ENCODE data around the gene KRTAP10-12. TPM values are rescaled to one million over a fixed set of nuclear protein-coding genes. Genes with fewer than 3 reads are reported as not detected.

The KRTAP10-12 gene
- total RNA-seq, 4 donors from 2014 or later, result not detected

DNA sequence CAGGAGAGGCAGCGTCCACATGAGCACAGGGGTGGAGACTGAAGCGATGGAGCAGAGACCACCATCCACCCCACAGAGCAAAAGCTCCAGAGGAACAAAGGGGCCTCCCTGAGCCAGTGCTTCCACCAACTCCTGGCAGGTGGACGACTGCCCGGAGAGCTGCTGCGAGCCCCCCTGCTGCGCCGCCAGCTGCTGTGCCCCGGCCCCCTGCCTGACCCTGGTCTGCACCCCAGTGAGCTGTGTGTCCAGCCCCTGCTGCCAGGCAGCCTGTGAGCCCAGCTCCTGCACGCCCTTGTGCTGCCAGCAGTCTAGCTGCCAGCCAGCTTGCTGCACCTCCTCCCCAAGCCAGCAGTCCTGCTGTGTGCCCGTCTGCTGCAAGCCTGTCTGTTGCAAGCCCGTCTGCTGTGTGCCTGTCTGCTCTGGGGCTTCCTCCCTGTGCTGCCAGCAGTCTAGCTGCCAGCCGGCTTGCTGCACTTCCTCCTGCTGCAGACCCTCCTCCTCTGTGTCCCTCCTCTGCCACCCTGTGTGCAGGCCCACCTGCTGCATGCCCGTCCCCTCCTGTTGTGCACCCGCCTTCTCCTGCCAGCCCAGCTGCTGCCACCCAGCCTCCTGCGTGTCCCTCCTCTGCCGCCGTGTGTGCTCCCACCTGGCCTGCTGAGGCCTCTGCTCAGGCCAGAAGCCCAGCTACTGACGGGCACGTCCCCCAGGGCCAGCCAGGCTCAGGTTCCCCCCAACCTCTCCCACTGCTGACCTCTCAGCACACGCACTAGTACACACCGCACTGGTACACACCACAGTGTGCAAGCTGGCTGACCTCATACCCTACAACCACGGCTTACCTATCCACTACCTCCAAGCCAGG lies 5.4 kb downstream of the KRTAP10-12 start:
- intact Hi-C loops (cut with DNase I; ENCODE audit: low total_unique reads), result no loop called here
- no peak for DNase-seq
- H3K27me3 ChIP-seq, result peaks cover 55 to 88% (median 87%) of the 10 kb centered on the region in 3 donors

DNA sequence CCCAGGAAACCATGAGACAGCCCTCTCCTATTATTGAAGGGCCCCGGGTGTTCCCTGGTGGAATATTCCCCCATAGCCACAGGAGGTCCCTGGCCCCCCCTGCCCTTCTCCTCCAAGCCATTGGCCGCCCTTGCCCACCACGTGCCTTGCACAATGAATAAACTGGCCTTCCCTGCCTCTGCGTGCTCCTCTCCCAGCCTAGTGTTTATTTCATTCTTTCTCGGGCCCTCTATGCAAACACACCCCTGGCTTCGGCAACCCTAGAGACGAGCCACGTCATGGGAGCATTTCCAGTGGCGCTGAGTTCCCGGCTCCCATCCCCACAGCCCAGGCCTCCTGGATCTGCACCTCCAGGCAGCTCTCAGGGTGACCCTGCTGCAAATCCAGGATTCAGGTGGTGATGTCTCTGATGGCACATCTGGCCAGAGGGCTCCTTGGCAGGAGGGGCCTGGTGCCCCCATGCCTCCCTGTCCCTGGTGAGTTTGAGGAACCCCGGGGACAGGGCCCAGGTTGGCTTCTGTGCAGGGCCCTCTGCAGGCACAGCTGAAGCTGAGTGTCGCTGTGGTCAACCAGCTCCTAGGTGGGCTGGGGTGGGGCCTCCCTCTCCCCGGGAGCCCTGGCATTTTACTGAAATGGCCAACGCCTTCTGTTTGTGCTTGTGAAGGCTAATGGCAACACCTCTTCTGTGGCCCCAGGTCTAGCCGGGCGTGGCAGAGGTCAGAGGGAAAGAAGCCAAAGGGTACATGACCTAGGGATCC lies 6.2 kb downstream of the KRTAP10-12 start:
- TF ChIP-seq POLR2A (IDR thresholded peaks at IDR 0.05), result no peak
- TF ChIP-seq, protein P1, sequence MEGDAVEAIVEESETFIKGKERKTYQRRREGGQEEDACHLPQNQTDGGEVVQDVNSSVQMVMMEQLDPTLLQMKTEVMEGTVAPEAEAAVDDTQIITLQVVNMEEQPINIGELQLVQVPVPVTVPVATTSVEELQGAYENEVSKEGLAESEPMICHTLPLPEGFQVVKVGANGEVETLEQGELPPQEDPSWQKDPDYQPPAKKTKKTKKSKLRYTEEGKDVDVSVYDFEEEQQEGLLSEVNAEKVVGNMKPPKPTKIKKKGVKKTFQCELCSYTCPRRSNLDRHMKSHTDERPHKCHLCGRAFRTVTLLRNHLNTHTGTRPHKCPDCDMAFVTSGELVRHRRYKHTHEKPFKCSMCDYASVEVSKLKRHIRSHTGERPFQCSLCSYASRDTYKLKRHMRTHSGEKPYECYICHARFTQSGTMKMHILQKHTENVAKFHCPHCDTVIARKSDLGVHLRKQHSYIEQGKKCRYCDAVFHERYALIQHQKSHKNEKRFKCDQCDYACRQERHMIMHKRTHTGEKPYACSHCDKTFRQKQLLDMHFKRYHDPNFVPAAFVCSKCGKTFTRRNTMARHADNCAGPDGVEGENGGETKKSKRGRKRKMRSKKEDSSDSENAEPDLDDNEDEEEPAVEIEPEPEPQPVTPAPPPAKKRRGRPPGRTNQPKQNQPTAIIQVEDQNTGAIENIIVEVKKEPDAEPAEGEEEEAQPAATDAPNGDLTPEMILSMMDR (IDR thresholded peaks at IDR 0.05 in 4 of 5, conservative IDR thresholded peaks at IDR 0.05 in 1 of 5), result no peak
- H3K27ac ChIP-seq, result no peak overlapping the region
- no peak overlapping the region for H3K4me3 ChIP-seq
- DNase-seq (no peak), ATAC-seq (no peak)
- intact Hi-C loops (cut with DNase I; ENCODE audit: low total_unique reads) (no loop called here), in situ Hi-C loops (cut with MboI; ENCODE audit: low sequenced_read_pairs in 4 of 4) (no loop called here)
- H3K27me3 ChIP-seq, result peaks cover 61 to 87% (median 85%) of the 10 kb centered on the region in 3 donors
- H3K9me3 ChIP-seq, result no peaks in the 10 kb centered on the region
- no peaks in the 10 kb centered on the region for H3K36me3 ChIP-seq
- no peaks in the 10 kb centered on the region for H3K4me1 ChIP-seq

More for the DNA sequence above, 5.4 kb downstream of the KRTAP10-12 start:
- Histone ChIP-seq H3K4me1 (no peaks in the 10 kb centered on the region), H3K27ac (no peak overlapping the region), H3K4me3 (no peak overlapping the region), H3K9me3 (no peaks in the 10 kb centered on the region), H3K36me3 (no peaks in the 10 kb centered on the region)
- in situ Hi-C loops (cut with MboI; ENCODE audit: low sequenced_read_pairs in 4 of 4), result no loop called here
- TF ChIP-seq, protein P1 (IDR thresholded peaks at IDR 0.05 in 4 of 5, conservative IDR thresholded peaks at IDR 0.05 in 1 of 5), result no peak
- TF ChIP-seq POLR2A (IDR thresholded peaks at IDR 0.05), result no peak
- ATAC-seq, result no peak

DNA sequence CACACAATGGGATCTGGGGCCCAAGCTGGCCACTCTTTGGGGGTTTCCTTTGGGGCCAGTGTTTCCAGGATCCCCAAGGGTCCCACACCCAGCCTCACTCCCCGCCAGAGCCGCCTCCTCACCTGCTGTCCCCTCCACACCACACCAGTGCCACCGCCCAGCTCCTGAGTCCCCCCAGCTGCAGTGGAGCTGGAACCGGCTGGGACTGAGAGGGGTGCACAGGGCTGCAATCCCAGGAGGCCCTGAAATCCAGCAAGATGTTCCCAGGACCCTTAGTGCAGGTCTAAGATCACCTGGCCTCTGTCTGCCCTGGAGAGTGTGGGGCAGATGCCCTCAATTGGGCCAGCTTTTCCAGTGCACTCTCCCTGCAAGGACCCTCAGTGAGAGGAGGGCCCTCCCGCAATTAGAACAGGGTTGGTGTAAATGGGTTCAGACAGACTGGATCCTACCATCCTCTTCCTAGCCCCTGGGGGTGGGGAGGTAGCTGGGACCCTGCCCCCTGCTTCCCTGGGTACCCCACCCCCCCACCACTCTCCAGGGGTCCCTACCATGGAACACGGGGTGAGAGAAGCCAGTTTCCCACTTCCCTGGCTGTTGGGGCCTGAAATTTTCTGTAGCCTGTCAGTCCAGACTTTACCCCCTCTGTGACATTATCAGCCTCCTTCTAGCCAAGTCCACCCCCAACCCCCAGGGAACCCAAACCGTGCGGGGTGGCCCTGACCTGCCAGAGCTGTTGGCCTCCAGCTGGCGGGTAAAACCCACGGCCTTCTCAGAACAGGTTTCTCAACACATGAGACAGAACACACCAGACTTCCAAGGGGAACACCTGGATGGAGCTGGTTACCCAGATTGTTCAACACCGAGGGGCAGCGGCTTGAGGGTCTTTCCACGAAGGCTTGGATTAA lies 7.0 kb downstream of the KRTAP10-12 start:
- no peak overlapping the region for H3K27ac ChIP-seq
- no peak overlapping the region for H3K4me3 ChIP-seq
- in situ Hi-C loops (cut with MboI; ENCODE audit: low sequenced_read_pairs in 4 of 4), result no loop called here
- TF ChIP-seq POLR2A (IDR thresholded peaks at IDR 0.05), result no peak
- TF ChIP-seq, protein P1 (IDR thresholded peaks at IDR 0.05 in 4 of 5, conservative IDR thresholded peaks at IDR 0.05 in 1 of 5), result no peak
- DNase-seq (no peak), ATAC-seq (no peak)
- intact Hi-C loops (cut with DNase I; ENCODE audit: low total_unique reads), result no loop called here
- no peaks in the 10 kb centered on the region for H3K9me3 ChIP-seq
- H3K36me3 ChIP-seq, result no peaks in the 10 kb centered on the region
- no peaks in the 10 kb centered on the region for H3K4me1 ChIP-seq
- H3K27me3 ChIP-seq, result peaks cover 67 to 87% (median 85%) of the 10 kb centered on the region in 3 donors

DNA sequence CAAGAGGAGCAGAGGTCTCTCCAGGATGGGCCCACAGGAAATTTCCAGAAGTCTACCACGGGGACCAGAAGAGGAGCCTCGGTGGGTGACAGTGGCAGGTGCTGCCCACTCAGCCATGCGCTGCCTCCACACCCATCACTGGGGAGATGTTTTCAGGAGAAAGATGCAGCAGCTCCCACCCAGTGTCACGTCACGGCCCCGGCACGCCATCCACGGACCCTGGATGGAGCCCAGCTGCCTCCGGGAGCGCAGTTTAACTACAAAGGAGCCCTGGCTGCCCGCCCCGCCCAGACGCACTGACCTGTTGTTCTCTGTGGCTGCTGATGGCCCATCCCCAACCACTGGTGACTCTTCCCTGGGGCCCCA lies 7.6 kb downstream of the KRTAP10-12 start:
- ATAC-seq (no peak), DNase-seq (no peak)
- Histone ChIP-seq H3K27me3 (peaks cover 71 to 90% (median 86%) of the 10 kb centered on the region in 3 donors), H3K4me1 (peaks cover 2 to 5% of the 10 kb centered on the region in 2 donors), H3K4me3 (no peak overlapping the region), H3K9me3 (no peaks in the 10 kb centered on the region), H3K36me3 (no peaks in the 10 kb centered on the region), H3K27ac (no peak overlapping the region)
- TF ChIP-seq POLR2A (IDR thresholded peaks at IDR 0.05), result no peak
- TF ChIP-seq, protein P1 (IDR thresholded peaks at IDR 0.05 in 4 of 5, conservative IDR thresholded peaks at IDR 0.05 in 1 of 5), result no peak
- in situ Hi-C loops (cut with MboI; ENCODE audit: low sequenced_read_pairs in 4 of 4) (no loop called here), intact Hi-C loops (cut with DNase I; ENCODE audit: low total_unique reads) (no loop called here)
